GM18502 (cell line): ENCODE measurements around the gene TAF6.

Source experiments
- ATAC-seq: cut with Tn5 transposase; IDR thresholded peaks from one replicate; pipeline ENCODE4 v1.9.1; 2021; ENCODE audit warnings: mild to moderate bottlenecking; ENCODE audit not compliant: unreplicated experiment, poor library complexity

The TAF6 gene

DNA sequence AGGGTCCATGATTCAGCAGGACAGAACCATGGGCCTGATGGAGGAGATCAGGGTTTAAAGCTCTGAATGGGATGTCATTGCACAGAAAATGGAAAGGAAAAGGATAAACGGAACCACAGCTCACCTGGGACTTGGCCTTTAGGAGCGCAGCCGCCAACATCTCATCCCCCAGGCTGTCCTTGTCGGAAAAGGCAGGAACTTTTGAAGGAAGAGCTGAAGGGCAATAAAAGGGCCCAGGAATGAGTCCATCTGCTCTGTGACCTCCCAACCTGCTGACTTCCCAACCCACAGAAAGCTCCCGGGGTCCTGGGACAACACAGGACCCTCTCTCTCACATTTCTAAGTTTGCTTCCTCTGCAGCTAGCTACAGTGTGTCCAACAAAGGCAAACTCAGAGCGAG, 43.7 kb downstream of the TAF6 start:
- ATAC-seq = no peak

DNA sequence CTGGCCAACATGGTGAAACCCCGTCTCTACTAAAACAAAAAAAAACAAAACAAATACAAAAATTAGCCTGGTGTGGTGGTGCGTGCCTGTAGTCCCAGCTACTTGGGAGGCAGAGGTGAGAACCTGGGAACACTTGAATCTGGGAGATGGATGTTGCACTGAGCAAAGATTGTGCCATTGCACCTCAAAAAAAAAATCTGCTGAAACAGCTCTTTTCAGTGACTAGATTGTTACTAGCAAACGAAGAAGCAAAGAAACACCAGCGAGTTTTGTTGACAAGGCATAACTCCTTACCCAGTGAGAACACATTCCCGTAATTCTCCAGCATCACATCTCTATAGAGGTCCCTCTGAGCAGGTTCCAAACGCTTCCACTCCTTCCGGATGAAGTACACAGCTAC, 44.3 kb downstream of the TAF6 start:
- ATAC-seq = no peak

DNA sequence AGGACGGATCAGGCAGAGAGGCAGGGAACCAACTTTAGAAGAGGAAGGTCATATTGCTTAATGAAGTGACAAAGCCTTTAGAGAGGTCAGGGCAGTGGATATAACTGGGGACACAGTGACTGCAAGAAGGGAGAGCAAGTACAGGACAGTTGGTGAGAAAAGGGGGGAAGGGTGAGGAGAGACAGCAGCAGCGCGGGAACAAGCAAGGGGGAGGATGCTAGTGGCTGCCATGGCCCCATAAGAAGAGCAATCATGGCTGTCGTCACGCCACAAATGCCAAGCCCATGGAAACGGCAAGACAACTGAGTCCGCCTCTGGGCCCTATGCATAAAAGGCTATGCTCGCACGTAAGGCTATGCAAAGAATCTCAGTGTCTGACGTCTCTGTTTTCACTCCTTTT, 46.7 kb downstream of the TAF6 start:
- ATAC-seq = no peak

DNA sequence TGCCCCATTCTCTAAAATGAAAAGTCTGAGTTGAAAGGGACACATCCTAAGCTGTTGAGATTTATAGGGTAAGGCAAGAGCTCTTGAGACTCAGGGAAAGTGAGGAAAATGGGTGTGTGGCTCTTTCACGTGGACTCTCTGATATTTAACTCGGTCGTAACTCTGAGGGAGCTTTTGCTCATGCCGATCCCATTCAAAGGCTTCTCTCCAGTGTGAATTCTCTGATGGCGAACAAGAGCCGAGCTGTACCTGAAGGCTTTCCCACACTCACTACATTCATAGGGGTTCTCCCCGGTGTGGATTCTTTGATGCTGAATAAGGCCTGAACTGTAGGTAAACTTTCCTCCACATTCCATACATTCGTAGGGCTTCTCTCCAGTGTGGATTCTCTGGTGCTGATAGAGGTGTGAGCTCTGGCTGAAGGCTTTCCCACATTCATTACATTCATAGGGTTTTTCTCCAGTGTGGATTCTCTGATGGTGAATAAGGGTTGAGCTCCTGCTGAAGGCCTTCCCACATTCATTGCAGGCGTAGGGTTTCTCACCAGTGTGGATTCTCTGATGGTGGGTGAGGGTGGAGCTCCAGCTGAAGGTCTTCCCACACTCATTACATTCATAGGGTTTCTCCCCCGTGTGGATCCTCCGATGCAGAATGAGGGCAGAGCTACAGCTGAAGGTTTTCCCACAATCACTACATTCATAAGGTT, 48.0 kb downstream of the TAF6 start:
- ATAC-seq = no peak

DNA sequence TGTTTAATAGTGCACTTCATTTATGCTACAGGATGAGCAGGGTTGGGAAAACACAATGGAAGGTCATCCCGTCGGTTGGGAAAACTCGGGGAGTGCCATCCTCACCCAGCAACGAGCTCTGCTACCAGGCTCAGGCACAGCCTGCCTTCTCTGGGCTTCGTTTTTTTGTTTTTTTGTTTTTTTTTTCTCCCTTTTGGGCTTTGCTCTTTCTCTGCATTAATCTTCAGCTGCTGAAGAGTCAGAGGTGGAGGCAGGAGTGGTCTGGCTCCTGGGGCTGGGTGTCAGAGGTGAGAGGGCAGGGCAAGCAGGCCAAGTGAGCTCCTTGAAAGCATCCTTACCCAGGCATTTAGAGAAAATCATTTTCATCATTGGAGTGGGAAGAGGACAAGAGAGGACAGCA, 49.2 kb downstream of the TAF6 start:
- ATAC-seq = no peak

DNA sequence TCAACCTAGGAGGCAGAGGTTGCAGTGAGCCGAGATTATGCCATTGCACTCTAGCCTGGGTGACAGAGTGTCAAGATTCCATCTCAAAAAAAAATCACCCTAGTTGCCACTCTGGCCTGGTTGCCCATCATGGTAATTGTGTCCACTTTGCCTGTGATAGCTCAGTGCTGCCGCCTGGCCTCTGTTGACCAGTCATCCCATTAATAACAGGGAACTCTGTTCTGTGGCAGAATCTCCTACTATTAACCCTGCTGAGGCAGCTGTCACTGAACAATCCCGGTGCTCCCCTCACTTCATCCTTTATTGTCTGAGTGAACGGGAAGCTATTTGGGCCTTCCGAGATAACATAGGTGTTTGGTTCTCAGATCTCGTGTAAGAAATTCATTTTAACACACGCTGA, 52.2 kb downstream of the TAF6 start:
- ATAC-seq = no peak

DNA sequence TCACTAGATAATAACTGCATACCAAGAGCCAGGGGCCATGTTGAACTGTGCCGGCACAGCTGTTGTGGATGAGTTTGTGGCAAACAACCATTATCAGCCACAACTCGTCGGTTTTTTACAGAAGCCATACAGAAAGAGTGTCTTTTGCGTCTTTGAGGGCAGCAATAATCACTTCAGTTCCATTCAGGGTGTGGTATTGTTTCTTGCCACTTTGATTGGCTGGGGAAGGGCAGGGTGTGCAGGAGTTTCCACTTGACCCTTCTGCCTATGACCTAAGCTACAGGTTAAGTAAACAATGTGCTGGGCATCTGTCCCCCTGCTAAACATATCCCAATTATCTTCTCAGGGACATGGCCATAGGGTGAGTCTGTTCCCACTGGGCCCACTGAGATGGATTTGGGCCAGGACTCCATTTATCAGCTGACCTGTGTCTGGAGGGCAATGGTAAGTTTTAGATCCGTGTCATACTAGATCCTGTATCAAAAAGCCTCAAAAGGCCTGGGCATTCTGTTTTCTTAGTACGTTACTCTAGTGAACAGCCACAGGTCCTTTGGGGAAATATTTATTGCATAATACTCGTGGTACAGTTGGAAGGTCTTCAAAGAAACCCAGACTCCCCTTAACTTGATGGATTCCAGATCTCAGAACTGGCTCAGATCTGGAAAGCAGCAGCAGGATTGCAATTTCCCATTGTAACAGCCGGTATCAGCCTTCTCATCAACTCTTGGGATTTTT, 53.5 kb downstream of the TAF6 start:
- no peak for ATAC-seq

DNA sequence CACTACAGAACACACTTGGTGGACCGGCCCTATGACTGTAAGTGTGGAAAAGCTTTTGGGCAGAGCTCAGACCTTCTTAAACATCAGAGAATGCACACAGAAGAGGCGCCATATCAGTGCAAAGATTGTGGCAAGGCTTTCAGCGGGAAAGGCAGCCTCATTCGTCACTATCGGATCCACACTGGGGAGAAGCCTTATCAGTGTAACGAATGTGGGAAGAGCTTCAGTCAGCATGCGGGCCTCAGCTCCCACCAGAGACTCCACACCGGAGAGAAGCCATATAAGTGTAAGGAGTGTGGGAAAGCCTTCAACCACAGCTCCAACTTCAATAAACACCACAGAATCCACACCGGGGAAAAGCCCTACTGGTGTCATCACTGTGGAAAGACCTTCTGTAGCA, 55.0 kb downstream of the TAF6 start:
- no peak for ATAC-seq

DNA sequence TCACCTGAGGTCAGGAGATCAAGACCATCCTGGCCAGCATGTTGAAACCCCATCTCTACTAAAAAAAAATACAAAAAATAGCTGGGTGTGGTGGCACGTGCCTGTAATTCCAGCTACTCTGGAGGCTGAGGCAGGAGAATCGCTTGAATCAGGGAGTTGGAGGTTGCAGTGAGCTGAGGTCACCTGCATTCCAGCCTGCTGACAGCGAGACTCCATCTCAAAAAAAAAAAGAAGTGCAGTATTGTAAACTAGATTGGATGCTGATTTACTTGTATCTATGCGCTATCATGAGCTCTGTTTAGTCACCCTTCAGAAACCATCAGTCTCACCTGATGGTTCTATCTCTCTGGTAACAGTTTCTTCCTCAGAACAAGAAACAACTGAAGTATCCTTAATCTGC, 55.8 kb downstream of the TAF6 start:
- ATAC-seq = no peak

DNA sequence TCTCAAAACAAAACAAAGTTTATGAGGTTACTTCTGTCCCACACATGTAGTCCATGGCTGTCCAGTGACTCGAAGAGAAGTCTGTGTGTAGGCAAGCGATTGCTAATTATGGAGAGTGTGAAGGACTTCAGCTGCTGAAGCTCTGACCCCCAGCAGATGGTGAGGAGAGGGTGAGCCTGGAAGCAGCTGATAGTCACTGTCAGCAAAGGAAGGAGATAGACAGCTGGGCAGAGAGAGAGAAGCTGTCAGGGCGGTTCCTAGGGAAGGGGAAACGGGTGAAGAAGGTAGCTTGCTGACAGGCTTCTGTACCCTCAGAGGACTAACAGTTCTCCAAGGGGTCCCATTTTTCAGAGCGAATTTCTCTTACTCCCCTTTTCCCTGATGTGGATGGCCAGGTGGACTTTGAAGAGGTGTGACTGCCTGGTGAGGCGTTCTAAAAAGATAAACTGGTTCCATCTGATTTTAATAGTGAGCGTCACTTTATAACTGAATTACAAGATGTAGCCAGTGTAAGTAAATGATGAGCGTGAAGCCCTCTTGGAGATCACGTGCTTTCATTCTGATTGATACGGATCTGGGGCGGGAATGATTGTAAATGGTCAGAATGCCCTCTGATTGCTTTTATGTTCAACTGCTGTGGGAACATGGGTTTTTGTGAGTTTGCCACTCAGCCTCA, 57.5 kb downstream of the TAF6 start:
- no peak for ATAC-seq

DNA sequence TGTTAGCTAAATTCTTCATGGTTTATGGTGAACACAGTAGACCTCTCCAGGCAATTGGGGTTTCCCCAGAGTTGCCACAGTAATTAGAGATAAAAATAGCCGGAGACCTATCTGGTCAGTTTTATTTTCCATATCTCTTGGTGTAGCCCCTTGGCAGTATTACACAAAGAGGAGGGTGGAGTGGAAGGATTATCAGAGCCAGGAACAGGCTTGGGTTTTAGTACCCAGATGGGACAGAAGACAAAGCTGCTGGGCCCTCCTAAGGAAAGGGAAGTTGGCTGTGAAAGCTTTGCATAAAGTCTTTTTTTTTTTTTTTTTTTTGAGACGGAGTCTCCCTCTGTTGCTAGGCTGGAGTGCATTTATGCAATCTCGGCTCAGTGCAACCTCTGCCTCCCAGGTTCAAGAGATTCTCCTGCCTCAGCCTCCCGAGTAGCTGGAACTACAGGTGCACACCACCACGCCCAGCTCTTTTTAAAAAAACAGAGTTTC, 59.9 kb downstream of the TAF6 start:
- ATAC-seq = no peak
